Skin epidermis (tissue), 12 donors: Measurements from ENCODE around the gene C4A.
A peak's percentile ranks its signal among the peaks of the same experiment; 100 is the strongest.

Experiments used
- H3K27ac ChIP-seq, 21 experiments: fragments of 200-600 bp; sonication (generic) in 11 of 21; one replicate each; pipeline ENCODE4 v1.5.0; 2020; ENCODE audit warnings: mild to moderate bottlenecking in 3 of 21, inconsistent platforms in 2 of 21, moderate library complexity in 2 of 21
- H3K4me3 ChIP-seq, 7 experiments: fragments of 200-600 bp; sonication (generic) in 2 of 7; one replicate each; pipeline ENCODE4 v1.5.0; 2020; ENCODE audit warnings: inconsistent platforms in 2 of 7, mild to moderate bottlenecking in 2 of 7, moderate library complexity in 1 of 7

The C4A gene

GRCh38 chr6:31958412-31958740 is 23.5 kb upstream of the C4A start:
- H3K4me3 ChIP-seq, result peak overlapping the region; percentile 54 to 96 (median 66)

GRCh38 chr6:31958741-31959739 is 22.8 kb upstream of the C4A start, which contains the start of the genes NELFE and SKIC2:
Gene NELFE (minus strand): TSS chr6:31958971. CDS start chr6:31958446, 525 bp downstream.
Gene SKIC2 (plus strand): TSS chr6:31959175. CDS start chr6:31959193, 18 bp downstream.
- H3K4me3 ChIP-seq, result peak within 1 kb of the TSS; percentile 54 to 96 (median 66)
- peak within 1 kb of the TSS in 20 of 21 experiments; percentile 63 to 97 (median 86) for H3K27ac ChIP-seq

More at GRCh38 chr6:31958412-31958740, 23.5 kb upstream of the C4A start:
- H3K27ac ChIP-seq, result peak overlapping the region in 20 of 21 experiments; percentile 63 to 97 (median 86)

GRCh38 chr6:31961616-31962015 is 20.2 kb upstream of the C4A start:
- no peak overlapping the region for H3K4me3 ChIP-seq

DNA sequence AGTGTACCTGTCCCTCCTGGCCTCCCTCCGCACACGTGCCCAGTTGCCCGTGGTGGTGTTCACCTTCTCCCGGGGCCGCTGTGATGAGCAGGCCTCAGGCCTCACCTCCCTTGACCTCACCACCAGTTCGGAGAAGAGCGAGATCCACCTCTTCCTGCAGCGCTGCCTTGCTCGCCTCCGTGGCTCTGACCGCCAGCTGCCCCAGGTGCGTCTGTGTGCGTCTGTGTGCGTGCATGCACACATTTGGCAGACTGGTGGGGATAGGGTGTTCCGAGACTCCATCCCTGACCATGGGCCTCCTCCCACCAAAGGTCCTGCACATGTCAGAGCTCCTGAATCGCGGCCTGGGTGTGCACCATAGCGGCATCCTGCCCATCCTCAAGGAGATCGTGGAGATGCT is 17.9 kb upstream of the C4A start:
- H3K4me3 ChIP-seq, result no peak overlapping the region
- H3K27ac ChIP-seq, result no peak overlapping the region

More at GRCh38 chr6:31961616-31962015, 20.2 kb upstream of the C4A start:
- H3K27ac ChIP-seq, result no peak overlapping the region

DNA sequence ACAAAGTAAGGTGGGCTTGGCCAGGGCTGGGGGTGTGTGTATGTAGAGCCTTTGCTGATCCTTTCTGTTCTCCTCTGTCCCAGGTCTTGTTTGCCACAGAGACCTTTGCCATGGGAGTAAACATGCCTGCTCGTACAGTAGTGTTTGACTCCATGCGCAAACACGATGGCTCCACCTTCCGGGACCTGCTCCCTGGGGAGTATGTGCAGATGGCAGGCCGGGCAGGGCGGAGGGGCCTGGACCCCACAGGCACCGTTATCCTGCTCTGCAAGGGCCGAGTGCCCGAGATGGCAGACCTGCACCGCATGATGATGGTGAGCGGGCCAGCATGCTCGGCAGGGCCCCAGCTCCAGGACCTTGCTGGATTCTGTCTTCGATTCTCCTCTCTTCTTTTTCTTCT is 16.2 kb upstream of the C4A start:
- no peak overlapping the region for H3K4me3 ChIP-seq

DNA sequence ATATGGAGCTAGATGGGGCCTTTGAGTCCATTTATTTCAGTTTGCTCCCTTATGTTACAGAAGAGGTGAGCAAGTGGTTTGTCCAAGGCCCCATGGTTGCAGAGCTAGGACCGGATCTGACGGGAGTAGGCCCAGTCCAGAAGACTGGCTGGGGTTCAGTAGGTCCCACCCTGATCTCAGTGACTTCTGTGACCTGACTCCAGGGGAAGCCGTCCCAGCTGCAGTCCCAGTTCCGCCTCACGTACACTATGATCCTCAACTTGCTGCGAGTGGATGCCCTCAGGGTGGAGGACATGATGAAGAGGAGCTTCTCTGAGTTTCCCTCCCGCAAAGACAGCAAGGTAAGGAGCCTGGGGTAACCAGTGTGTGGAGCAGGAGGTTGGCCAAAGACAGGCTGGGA is 15.4 kb upstream of the C4A start:
- no peak overlapping the region for H3K4me3 ChIP-seq
- no peak overlapping the region for H3K27ac ChIP-seq

More for the DNA sequence above, 16.2 kb upstream of the C4A start:
- no peak overlapping the region for H3K27ac ChIP-seq

DNA sequence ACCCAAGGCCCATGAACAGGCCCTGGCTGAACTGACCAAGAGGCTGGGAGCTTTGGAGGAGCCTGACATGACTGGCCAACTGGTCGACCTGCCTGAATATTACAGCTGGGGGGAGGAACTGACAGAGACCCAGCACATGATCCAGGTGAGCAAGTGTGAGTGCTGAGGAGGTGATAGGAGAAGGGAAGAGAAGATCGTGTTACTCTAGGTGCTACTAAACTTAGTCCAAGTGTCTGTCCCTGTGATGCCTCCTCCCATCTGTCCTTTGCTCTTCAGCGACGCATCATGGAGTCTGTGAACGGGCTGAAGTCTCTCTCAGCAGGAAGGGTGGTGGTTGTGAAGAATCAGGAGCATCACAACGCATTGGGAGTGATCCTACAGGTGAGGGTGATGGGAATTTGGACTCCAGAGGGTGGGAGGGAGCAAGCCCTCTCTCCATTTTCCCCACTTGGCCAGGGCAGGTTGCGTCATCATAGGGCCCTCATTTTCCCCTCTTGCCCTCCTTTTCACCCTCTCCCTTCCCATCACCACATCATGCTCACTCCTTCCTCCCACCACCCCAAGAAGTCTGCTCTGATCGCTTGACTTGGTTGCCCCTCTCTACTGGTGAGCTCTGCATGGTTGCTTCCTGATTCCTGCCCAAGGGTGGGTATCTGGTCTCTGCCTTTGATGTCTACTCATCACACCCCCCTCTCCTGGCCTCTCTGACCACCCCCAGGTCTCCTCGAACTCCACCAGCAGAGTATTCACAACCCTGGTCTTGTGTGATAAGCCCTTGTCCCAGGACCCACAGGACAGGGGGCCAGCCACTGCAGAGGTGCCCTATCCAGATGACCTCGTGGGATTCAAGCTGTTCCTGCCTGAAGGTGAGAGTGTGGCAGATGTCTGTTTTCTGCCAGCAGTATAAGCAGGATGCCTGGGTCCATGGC is 14.6 kb upstream of the C4A start:
- H3K27ac ChIP-seq, result no peak overlapping the region

DNA sequence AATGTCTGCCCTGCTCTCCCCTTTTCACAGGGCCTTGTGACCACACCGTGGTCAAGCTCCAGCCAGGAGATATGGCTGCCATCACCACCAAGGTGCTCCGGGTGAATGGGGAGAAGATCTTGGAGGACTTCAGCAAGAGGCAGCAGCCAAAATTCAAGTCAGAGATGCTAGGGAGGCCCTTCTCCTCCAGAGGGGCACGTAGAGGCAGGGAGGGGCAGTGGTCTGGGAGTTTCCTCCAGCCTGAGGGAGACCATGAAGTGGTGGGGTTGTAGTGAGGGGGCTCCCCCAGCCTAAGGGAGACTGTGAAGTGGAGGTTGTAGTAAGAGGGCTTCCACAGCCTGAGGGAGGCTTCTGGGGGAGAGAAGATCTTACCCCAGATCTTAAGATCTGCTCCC is 13.9 kb upstream of the C4A start:
- Histone ChIP-seq H3K27ac (no peak overlapping the region), H3K4me3 (no peak overlapping the region)

More for the DNA sequence above, 14.6 kb upstream of the C4A start:
- no peak overlapping the region for H3K4me3 ChIP-seq

- H3K27ac ChIP-seq, result no peak overlapping the region
- H3K4me3 ChIP-seq, result no peak overlapping the region
Observed at GRCh38 chr6:31968326-31968725, 13.5 kb upstream of the C4A start.

- Histone ChIP-seq H3K27ac (no peak overlapping the region), H3K4me3 (no peak overlapping the region)
Observed at GRCh38 chr6:31968791-31969711, 12.8 kb upstream of the C4A start.

GRCh38 chr6:31969712-31970603 is 11.9 kb upstream of the C4A start:
- Histone ChIP-seq H3K27ac (peak overlapping the region in 6 of 21 experiments; percentile 22 to 97 (median 94)), H3K4me3 (no peak overlapping the region)

DNA sequence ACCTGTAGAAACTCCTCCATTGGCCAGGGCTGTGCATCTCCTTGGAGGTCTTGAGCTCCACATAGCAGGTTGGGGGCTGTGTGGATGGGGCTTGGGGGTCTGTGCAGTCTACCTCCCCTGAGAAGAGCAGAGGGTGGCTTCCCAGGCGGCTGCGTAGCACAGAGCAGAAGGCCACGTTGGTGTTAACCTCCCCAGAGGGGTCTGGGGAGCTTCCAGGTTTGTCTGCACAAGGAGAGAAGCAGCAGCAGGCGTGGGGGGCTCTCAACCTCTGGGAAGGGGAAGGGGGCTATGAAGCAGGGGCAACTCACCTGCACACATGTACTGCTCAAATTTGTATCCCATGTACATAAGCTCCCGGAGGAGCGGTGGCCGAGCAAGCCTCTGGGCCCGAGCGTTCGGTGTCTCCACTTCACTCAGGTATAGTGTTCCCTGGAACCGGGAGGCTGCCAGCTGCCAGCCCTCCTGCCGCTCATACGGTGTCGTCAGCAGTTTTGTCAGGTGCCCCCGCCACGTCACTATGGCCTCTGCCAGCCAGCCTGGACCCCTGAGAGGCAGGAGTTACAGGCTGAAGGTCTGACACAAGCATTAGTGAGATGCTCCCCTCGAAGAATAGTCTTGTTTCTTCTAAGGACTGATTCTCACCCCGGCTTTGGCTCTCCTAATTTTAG is 11.1 kb upstream of the C4A start:
- peak overlapping the region in 18 of 21 experiments; percentile 89 to 98 (median 94) for H3K27ac ChIP-seq
- H3K4me3 ChIP-seq, result peak overlapping the region in 6 of 7 experiments; percentile 60 to 82 (median 76)

GRCh38 chr6:31971279-31971992 is 10.4 kb upstream of the C4A start:
- Histone ChIP-seq H3K4me3 (peak overlapping the region; percentile 43 to 82 (median 75)), H3K27ac (peak overlapping the region in 20 of 21 experiments; percentile 83 to 98 (median 94))

DNA sequence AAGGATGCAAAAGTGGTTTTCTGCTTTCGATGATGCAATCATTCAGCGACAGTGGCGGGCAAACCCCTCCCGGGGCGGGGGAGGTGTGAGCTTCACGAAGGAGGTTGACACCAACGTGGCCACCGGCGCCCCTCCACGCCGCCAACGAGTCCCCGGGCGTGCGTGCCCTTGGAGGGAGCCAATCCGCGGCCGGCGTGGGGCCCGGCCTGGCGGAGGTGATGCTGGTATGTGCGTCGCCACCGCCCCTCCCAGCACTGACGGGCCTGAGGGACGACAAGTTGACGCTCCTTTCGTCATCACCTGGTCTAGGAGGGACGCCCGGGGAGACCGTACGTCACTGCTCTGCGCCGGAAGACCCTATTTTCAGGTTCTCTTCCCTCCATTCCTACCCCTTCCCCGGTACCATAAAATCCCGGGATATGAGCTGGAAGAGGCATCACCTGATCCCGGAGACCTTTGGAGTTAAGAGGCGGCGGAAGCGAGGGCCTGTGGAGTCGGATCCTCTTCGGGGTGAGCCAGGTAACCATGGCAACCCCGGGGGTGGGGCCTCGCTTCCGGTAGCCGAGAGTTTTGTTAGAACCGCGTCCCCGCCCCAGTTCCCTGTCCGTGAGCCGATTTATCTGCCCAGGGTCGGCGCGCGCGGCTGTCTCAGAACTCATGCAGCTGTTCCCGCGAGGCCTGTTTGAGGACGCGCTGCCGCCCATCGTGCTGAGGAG is 9.7 kb upstream of the C4A start, which contains the start of gene DXO:
Gene DXO (minus strand): TSS at position 146 of the 716 bp plus-strand sequence. CDS start 463 bp downstream, outside the sequence.
- H3K27ac ChIP-seq, result peak within 1 kb of the TSS; percentile 51 to 98 (median 93)
- H3K4me3 ChIP-seq, result peak within 1 kb of the TSS; percentile 43 to 82 (median 75)

GRCh38 chr6:31972709-31973350 is 9.0 kb upstream of the C4A start:
- peak overlapping the region; percentile 43 to 82 (median 75) for H3K4me3 ChIP-seq
- peak overlapping the region; percentile 51 to 98 (median 93) for H3K27ac ChIP-seq
